ENCODE measurements around the gene CRIM1.

CRIM1 gene

DNA sequence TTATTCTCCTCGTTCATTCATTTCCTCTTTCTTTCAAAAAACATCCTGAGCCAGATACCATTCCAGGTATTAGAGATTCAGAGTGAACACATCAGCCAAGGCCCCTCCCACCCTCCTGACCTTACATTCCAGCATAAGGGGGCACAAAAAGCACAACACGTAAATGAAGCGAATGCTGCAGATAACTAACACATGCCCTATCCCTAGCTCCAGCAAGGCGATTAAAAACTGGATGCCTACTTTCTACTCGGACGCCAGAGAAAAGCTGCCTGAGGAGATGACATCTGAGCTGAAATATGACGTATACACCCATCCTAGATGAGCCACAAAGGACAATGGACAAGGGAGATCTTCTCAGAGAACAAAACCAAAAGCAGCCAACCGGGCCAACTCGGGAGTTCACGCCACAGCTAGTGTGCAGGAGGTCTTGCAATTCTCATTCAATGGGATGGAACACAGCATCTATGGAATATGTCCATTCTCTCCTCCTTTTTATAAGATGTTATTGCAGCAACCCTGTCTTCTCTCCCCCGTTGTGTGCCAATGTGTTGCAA, 208.9 kb downstream of the CRIM1 start:
- Histone ChIP-seq H3K14ac (ENCODE audit: low read length in 2 of 2) (peak overlapping the region in 1 of 2 experiments; percentile 53), H3K4me2 (ENCODE audit: low read length, poor library complexity, severe bottlenecking) (no peak overlapping the region), H2BK15ac (ENCODE audit: low read depth, poor library complexity, severe bottlenecking) (no peak overlapping the region), H3K79me1 (replicated peaks; ENCODE audit: low read length, poor library complexity, severe bottlenecking) (peaks cover 27% of the 10 kb centered on the region), H4K91ac (ENCODE audit: low read length) (no peak overlapping the region), H2BK5ac (ENCODE audit: low read depth, low read length, poor library complexity, severe bottlenecking) (no peak overlapping the region), H3K27me3 (ENCODE audit: control insufficient read depth in 1 of 2, insufficient read depth in 1 of 2, low read length in 2 of 2) (no peaks in the 10 kb centered on the region), H3K23ac (ENCODE audit: low read length in 2 of 2) (no peak overlapping the region), H2AK5ac (ENCODE audit: low read length, severe bottlenecking) (peak overlapping the region; percentile 27), H2BK12ac (ENCODE audit: low read length in 2 of 2) (no peak overlapping the region), H3K9ac (ENCODE audit: low read length) (no peak overlapping the region), H3K27ac (ENCODE audit: low read length, poor library complexity, severe bottlenecking) (no peak overlapping the region), H2AFZ (ENCODE audit: low read depth, low read length) (no peak overlapping the region), H4K8ac (ENCODE audit: low read length) (no peak overlapping the region), H3K9me3 (ENCODE audit: control insufficient read depth, low read length) (no peaks in the 10 kb centered on the region), H3K18ac (ENCODE audit: low read depth in 1 of 2, low read length in 2 of 2) (no peak overlapping the region), H2BK120ac (ENCODE audit: low read depth, low read length) (no peak overlapping the region), H3K36me3 (ENCODE audit: control insufficient read depth in 1 of 2, insufficient read depth in 2 of 2, low read depth in 1 of 2, low read length in 2 of 2) (peaks cover 6 to 28% of the 10 kb centered on the region in 2 experiments), H3K4ac (ENCODE audit: low read depth in 1 of 2, low read length in 2 of 2) (no peak overlapping the region), H3K4me3 (ENCODE audit: insufficient read depth in 1 of 2, low read depth in 1 of 2, low read length in 2 of 2) (no peak overlapping the region), H3K4me1 (ENCODE audit: control insufficient read depth, insufficient read depth, low read depth, low read length) (peaks cover 5% of the 10 kb centered on the region)
- WGBS, result 89% methylated on average over 11 of the region's 11 CpGs
- no peak for DNase-seq

DNA sequence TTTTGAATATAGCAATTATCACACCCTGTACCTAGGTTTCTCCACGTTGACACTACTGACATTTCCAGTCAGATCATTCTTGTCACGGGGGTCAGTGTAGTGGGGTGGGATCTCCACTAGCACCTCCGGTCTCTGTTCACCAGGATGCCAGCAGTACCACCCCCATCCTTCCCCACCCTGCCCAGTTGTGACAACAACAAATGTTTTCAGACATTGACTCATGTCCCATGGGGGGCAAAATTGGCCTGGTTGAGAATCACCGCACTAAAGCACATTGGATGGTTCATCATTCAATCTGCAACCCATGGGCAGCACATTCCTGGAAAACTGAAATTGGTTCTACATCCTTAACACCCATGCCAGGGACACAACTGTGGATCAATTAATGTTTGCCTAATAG, 210.1 kb downstream of the CRIM1 start:
- Histone ChIP-seq H3K4me3 (ENCODE audit: insufficient read depth in 1 of 2, low read depth in 1 of 2, low read length in 2 of 2) (no peak overlapping the region), H3K27ac (ENCODE audit: low read length, poor library complexity, severe bottlenecking) (no peak overlapping the region), H3K27me3 (ENCODE audit: control insufficient read depth in 1 of 2, insufficient read depth in 1 of 2, low read length in 2 of 2) (no peaks in the 10 kb centered on the region), H3K18ac (ENCODE audit: low read depth in 1 of 2, low read length in 2 of 2) (peak overlapping the region in 1 of 2 experiments; percentile 34), H3K79me1 (replicated peaks; ENCODE audit: low read length, poor library complexity, severe bottlenecking) (peaks cover 25% of the 10 kb centered on the region), H3K9ac (ENCODE audit: low read length) (no peak overlapping the region), H2BK5ac (ENCODE audit: low read depth, low read length, poor library complexity, severe bottlenecking) (no peak overlapping the region), H3K9me3 (ENCODE audit: control insufficient read depth, low read length) (no peaks in the 10 kb centered on the region), H2AK5ac (ENCODE audit: low read length, severe bottlenecking) (no peak overlapping the region), H3K36me3 (ENCODE audit: control insufficient read depth in 1 of 2, insufficient read depth in 2 of 2, low read depth in 1 of 2, low read length in 2 of 2) (peaks cover 6 to 19% of the 10 kb centered on the region in 2 experiments), H3K14ac (ENCODE audit: low read length in 2 of 2) (no peak overlapping the region), H3K4me1 (ENCODE audit: control insufficient read depth, insufficient read depth, low read depth, low read length) (peaks cover 5% of the 10 kb centered on the region), H2AFZ (ENCODE audit: low read depth, low read length) (no peak overlapping the region), H2BK120ac (ENCODE audit: low read depth, low read length) (no peak overlapping the region), H2BK12ac (ENCODE audit: low read length in 2 of 2) (no peak overlapping the region), H4K8ac (ENCODE audit: low read length) (no peak overlapping the region), H3K4ac (ENCODE audit: low read depth in 1 of 2, low read length in 2 of 2) (no peak overlapping the region), H3K23ac (ENCODE audit: low read length in 2 of 2) (no peak overlapping the region), H3K4me2 (ENCODE audit: low read length, poor library complexity, severe bottlenecking) (no peak overlapping the region), H2BK15ac (ENCODE audit: low read depth, poor library complexity, severe bottlenecking) (no peak overlapping the region), H4K91ac (ENCODE audit: low read length) (no peak overlapping the region)
- 95% methylated on average over 4 of the region's 4 CpGs for WGBS
- no peak for DNase-seq

- Histone ChIP-seq H3K4me1 (ENCODE audit: control insufficient read depth, insufficient read depth, low read depth, low read length) (peaks cover 3% of the 10 kb centered on the region), H3K23ac (ENCODE audit: low read length in 2 of 2) (peak overlapping the region in 1 of 2 experiments; percentile 72), H2AFZ (ENCODE audit: low read depth, low read length) (no peak overlapping the region), H2BK5ac (ENCODE audit: low read depth, low read length, poor library complexity, severe bottlenecking) (no peak overlapping the region), H2BK120ac (ENCODE audit: low read depth, low read length) (no peak overlapping the region), H3K14ac (ENCODE audit: low read length in 2 of 2) (no peak overlapping the region), H3K4me3 (ENCODE audit: insufficient read depth in 1 of 2, low read depth in 1 of 2, low read length in 2 of 2) (no peak overlapping the region), H2AK5ac (ENCODE audit: low read length, severe bottlenecking) (no peak overlapping the region), H3K9me3 (ENCODE audit: control insufficient read depth, low read length) (no peaks in the 10 kb centered on the region), H3K79me1 (replicated peaks; ENCODE audit: low read length, poor library complexity, severe bottlenecking) (peaks cover 28% of the 10 kb centered on the region), H3K18ac (ENCODE audit: low read depth in 1 of 2, low read length in 2 of 2) (no peak overlapping the region), H4K91ac (ENCODE audit: low read length) (no peak overlapping the region), H2BK12ac (ENCODE audit: low read length in 2 of 2) (no peak overlapping the region), H2BK15ac (ENCODE audit: low read depth, poor library complexity, severe bottlenecking) (no peak overlapping the region), H3K27me3 (ENCODE audit: control insufficient read depth in 1 of 2, insufficient read depth in 1 of 2, low read length in 2 of 2) (no peaks in the 10 kb centered on the region), H4K8ac (ENCODE audit: low read length) (no peak overlapping the region), H3K9ac (ENCODE audit: low read length) (no peak overlapping the region), H3K4me2 (ENCODE audit: low read length, poor library complexity, severe bottlenecking) (no peak overlapping the region), H3K4ac (ENCODE audit: low read depth in 1 of 2, low read length in 2 of 2) (peak overlapping the region in 1 of 2 experiments; percentile 51), H3K27ac (ENCODE audit: low read length, poor library complexity, severe bottlenecking) (no peak overlapping the region), H3K36me3 (ENCODE audit: control insufficient read depth in 1 of 2, insufficient read depth in 2 of 2, low read depth in 1 of 2, low read length in 2 of 2) (peaks cover 9 to 26% of the 10 kb centered on the region in 2 experiments)
- 98% methylated on average over 4 of the region's 4 CpGs for WGBS
- no peak for DNase-seq
Measured at GRCh38 chr2:36566887-36567286, 211.3 kb downstream of the CRIM1 start.

- Histone ChIP-seq H3K4me1 (ENCODE audit: control insufficient read depth, insufficient read depth, low read depth, low read length) (peaks cover 3% of the 10 kb centered on the region), H3K9ac (ENCODE audit: low read length) (no peak overlapping the region), H3K4me3 (ENCODE audit: insufficient read depth in 1 of 2, low read depth in 1 of 2, low read length in 2 of 2) (no peak overlapping the region), H3K36me3 (ENCODE audit: control insufficient read depth in 1 of 2, insufficient read depth in 2 of 2, low read depth in 1 of 2, low read length in 2 of 2) (peaks cover 9 to 32% of the 10 kb centered on the region in 2 experiments), H3K9me3 (ENCODE audit: control insufficient read depth, low read length) (no peaks in the 10 kb centered on the region), H3K4ac (ENCODE audit: low read depth in 1 of 2, low read length in 2 of 2) (no peak overlapping the region), H3K14ac (ENCODE audit: low read length in 2 of 2) (no peak overlapping the region), H3K4me2 (ENCODE audit: low read length, poor library complexity, severe bottlenecking) (no peak overlapping the region), H2BK120ac (ENCODE audit: low read depth, low read length) (no peak overlapping the region), H2BK5ac (ENCODE audit: low read depth, low read length, poor library complexity, severe bottlenecking) (no peak overlapping the region), H2AK5ac (ENCODE audit: low read length, severe bottlenecking) (no peak overlapping the region), H3K27ac (ENCODE audit: low read length, poor library complexity, severe bottlenecking) (no peak overlapping the region), H2BK15ac (ENCODE audit: low read depth, poor library complexity, severe bottlenecking) (no peak overlapping the region), H4K8ac (ENCODE audit: low read length) (no peak overlapping the region), H3K18ac (ENCODE audit: low read depth in 1 of 2, low read length in 2 of 2) (no peak overlapping the region), H3K23ac (ENCODE audit: low read length in 2 of 2) (no peak overlapping the region), H3K79me1 (replicated peaks; ENCODE audit: low read length, poor library complexity, severe bottlenecking) (peaks cover 30% of the 10 kb centered on the region), H2AFZ (ENCODE audit: low read depth, low read length) (no peak overlapping the region), H2BK12ac (ENCODE audit: low read length in 2 of 2) (no peak overlapping the region), H3K27me3 (ENCODE audit: control insufficient read depth in 1 of 2, insufficient read depth in 1 of 2, low read length in 2 of 2) (no peaks in the 10 kb centered on the region), H4K91ac (ENCODE audit: low read length) (no peak overlapping the region)
- WGBS, result 92% methylated on average over 1 of the region's 6 CpGs
- DNase-seq, result no peak
Measured at GRCh38 chr2:36567711-36568408, 212.3 kb downstream of the CRIM1 start.

Measured in mesenchymal stem cell (in vitro differentiated cells and primary cell).